H9 (cell line): ENCODE results near the gene SMPD2. TPM values are rescaled to one million over a fixed set of nuclear protein-coding genes. Genes with fewer than 3 reads are reported as not detected.

Experiments used
- DNase-seq: peaks from one replicate; pipeline ENCODE4 v3.0.0-alpha.2; 2017
- H2AFZ ChIP-seq: one replicate; pipeline ENCODE4 v1.6.1; 2013; ENCODE audit warnings: mild to moderate bottlenecking, low read length, control low read depth, moderate library complexity
- H2AK5ac ChIP-seq: 2 replicates; pipeline ENCODE4 v1.6.1; 2013; ENCODE audit warnings: low read length, control low read depth, mixed read lengths; ENCODE audit not compliant: insufficient read length
- H2BK120ac ChIP-seq: one replicate; pipeline ENCODE4 v1.6.1; 2013; ENCODE audit warnings: low read depth, mild to moderate bottlenecking, low read length, control low read depth, inconsistent platforms; ENCODE audit not compliant: poor library complexity, severe bottlenecking
- H2BK12ac ChIP-seq: 2 replicates; pipeline ENCODE4 v1.6.1; 2013; ENCODE audit warnings: low read length, control low read depth, mixed read lengths, low read depth; ENCODE audit not compliant: insufficient read length
- H2BK15ac ChIP-seq: 2 replicates; pipeline ENCODE4 v1.6.1; 2013; ENCODE audit warnings: low read depth, low read length, control low read depth
- H2BK20ac ChIP-seq: one replicate; pipeline ENCODE4 v1.6.1; 2013; ENCODE audit warnings: low read depth, mild to moderate bottlenecking, low read length, control low read depth, inconsistent platforms; ENCODE audit not compliant: poor library complexity, severe bottlenecking
- H2BK5ac ChIP-seq: 2 replicates; pipeline ENCODE4 v1.6.1; 2013; ENCODE audit warnings: low read length, control low read depth, mixed read lengths; ENCODE audit not compliant: insufficient read length
- H3K14ac ChIP-seq: 2 replicates; pipeline ENCODE4 v1.6.1; 2013; ENCODE audit warnings: low read length, control low read depth; ENCODE audit not compliant: insufficient read depth
- H3K18ac ChIP-seq: 2 replicates; pipeline ENCODE4 v1.6.1; 2013; ENCODE audit warnings: low read depth, mild to moderate bottlenecking, mixed read lengths, low read length, control low read depth; ENCODE audit not compliant: insufficient read length
- H3K23ac ChIP-seq: 2 replicates; pipeline ENCODE4 v1.6.1; 2013; ENCODE audit warnings: low read length, control low read depth, mixed read lengths, low read depth; ENCODE audit not compliant: insufficient read length
- H3K23me2 ChIP-seq: 2 replicates; pipeline ENCODE4 v1.6.1; 2013; ENCODE audit warnings: low read depth, mild to moderate bottlenecking, mixed read lengths, low read length, control low read depth; ENCODE audit not compliant: insufficient read length, poor library complexity, severe bottlenecking
- H3K27ac ChIP-seq: 2 replicates; pipeline ENCODE4 v1.5.1; 2013; ENCODE audit warnings: low read length, control low read depth, mixed read lengths, low read depth; ENCODE audit not compliant: insufficient read length
- H3K27me3 ChIP-seq: 2 replicates; pipeline ENCODE4 v1.6.1; 2013; ENCODE audit warnings: low read length, control low read depth, inconsistent platforms; ENCODE audit not compliant: insufficient read depth
- H3K4ac ChIP-seq: 2 replicates; pipeline ENCODE4 v1.6.1; 2013; ENCODE audit warnings: low read depth, mild to moderate bottlenecking, control low read depth, inconsistent platforms, low read length, moderate library complexity
- H3K4me1 ChIP-seq: 2 replicates; pipeline ENCODE4 v1.6.1; 2013; ENCODE audit warnings: low read length, control low read depth, inconsistent platforms; ENCODE audit not compliant: insufficient read depth
- H3K4me2 ChIP-seq: 2 replicates; pipeline ENCODE4 v1.6.1; 2013; ENCODE audit warnings: low read length, control low read depth, mixed read lengths; ENCODE audit not compliant: insufficient read length, insufficient read depth
- H3K56ac ChIP-seq: 2 replicates; pipeline ENCODE4 v1.6.1; 2013; ENCODE audit warnings: low read depth, mild to moderate bottlenecking, mixed read lengths, low read length, control low read depth; ENCODE audit not compliant: insufficient read length
- H3K79me1 ChIP-seq: 2 replicates; pipeline ENCODE4 v1.6.1; 2013; ENCODE audit warnings: low read depth, mild to moderate bottlenecking, moderate library complexity, low read length, control low read depth, inconsistent platforms; ENCODE audit not compliant: insufficient read depth, poor library complexity, severe bottlenecking
- H3K79me2 ChIP-seq: 2 replicates; pipeline ENCODE4 v1.6.1; 2013; ENCODE audit warnings: low read length, control low read depth, inconsistent platforms; ENCODE audit not compliant: insufficient read depth
- H3K9ac ChIP-seq: 2 replicates; pipeline ENCODE4 v1.6.1; 2013; ENCODE audit warnings: low read length, control low read depth, mixed read lengths; ENCODE audit not compliant: insufficient read length; ENCODE audit errors: extremely low read depth
- H3K9me3 ChIP-seq: one replicate; pipeline ENCODE4 v1.6.1; 2013; ENCODE audit warnings: low read depth, low read length, inconsistent platforms; ENCODE audit not compliant: control insufficient read depth
- H3T11ph ChIP-seq: one replicate; pipeline ENCODE4 v1.6.1; 2013; ENCODE audit warnings: mild to moderate bottlenecking, low read length, control low read depth, inconsistent platforms
- H4K20me1 ChIP-seq: one replicate; pipeline ENCODE4 v1.6.1; 2013; ENCODE audit not compliant: control insufficient read depth, insufficient read length, insufficient read depth
- H4K5ac ChIP-seq: 2 replicates; pipeline ENCODE4 v1.6.1; 2013; ENCODE audit warnings: low read depth, mild to moderate bottlenecking, mixed read lengths, low read length, control low read depth; ENCODE audit not compliant: insufficient read length
- H4K8ac ChIP-seq: replicated peaks from 2 replicates; pipeline ENCODE4 v1.6.1; 2013; ENCODE audit warnings: low read length, control low read depth, mixed read lengths, low read depth; ENCODE audit not compliant: insufficient read length
- H4K91ac ChIP-seq: 2 replicates; pipeline ENCODE4 v1.6.1; 2013; ENCODE audit warnings: low read depth, mild to moderate bottlenecking, moderate library complexity, mixed read lengths, low read length, control low read depth; ENCODE audit not compliant: insufficient read length
- H3K27ac Mint-ChIP-seq, 3 experiments: 2 replicates in 2 of 3; 3 replicates in 1 of 3; pipeline ENCODE4 v1.8.0; 2020 to 2021; ENCODE audit warnings: mixed read lengths in 3 of 3, mild to moderate bottlenecking in 1 of 3, moderate library complexity in 1 of 3
- H3K27me3 Mint-ChIP-seq: 2 replicates; pipeline ENCODE4 v1.8.0; 2021; ENCODE audit warnings: low read depth, mild to moderate bottlenecking, moderate library complexity, mixed read lengths
- H3K36me3 Mint-ChIP-seq, 3 experiments: 2 replicates in 2 of 3; 3 replicates in 1 of 3; pipeline ENCODE4 v1.8.0; 2020 to 2021; ENCODE audit warnings: low read depth in 3 of 3, mixed read lengths in 3 of 3; ENCODE audit not compliant: insufficient read depth in 1 of 3
- H3K4me1 Mint-ChIP-seq, 2 experiments: 2 replicates each; pipeline ENCODE4 v1.8.0; 2020; ENCODE audit warnings: mixed read lengths in 2 of 2
- H3K4me3 Mint-ChIP-seq, 2 experiments: 2 replicates in 1 of 2; 3 replicates in 1 of 2; pipeline ENCODE4 v1.8.0; 2020 to 2021; ENCODE audit warnings: mild to moderate bottlenecking in 2 of 2, mixed read lengths in 2 of 2, moderate library complexity in 1 of 2
- H3K9me3 Mint-ChIP-seq, 2 experiments: 2 replicates in 1 of 2; 3 replicates in 1 of 2; pipeline ENCODE4 v1.8.0; 2020; ENCODE audit warnings: mild to moderate bottlenecking in 2 of 2, mixed read lengths in 2 of 2, moderate library complexity in 1 of 2
- WGBS: extraction: QIAGEN DNeasy Blood & Tissue Kit; methylation state at CpG from one replicate; pipeline ENCODE4 v1.1.7; 2013; ENCODE audit warnings: missing lambda C conversion rate, low lambda C conversion rate, mixed read lengths; ENCODE audit not compliant: insufficient read length; ENCODE audit errors: extremely low coverage; 5-methylcytosine and 5-hydroxymethylcytosine counted together
- total RNA-seq: library from RNA; stranded (reverse); gene quantifications from 2 replicates; pipeline ENCODE4 v1.2.1, GENCODE V29; 2021
- TF ChIP-seq, protein P1 (sequence below): fragments of 200-600 bp; sonication (generic); conservative IDR thresholded peaks from 3 replicates; pipeline ENCODE4 v1.8.0; 2021; ENCODE audit warnings: antibody characterized with exemption, mild to moderate bottlenecking

Gene SMPD2
- total RNA-seq, 1 experiment from 2014 or later, result 13.0 TPM

- Histone ChIP-seq H3K18ac (no peak overlapping the region), H2BK20ac (no peak overlapping the region), H2BK120ac (no peak overlapping the region), H4K20me1 (no peaks in the 10 kb centered on the region), H2BK15ac (no peak overlapping the region), H3K56ac (no peak overlapping the region), H4K91ac (no peak overlapping the region), H4K8ac (no peak overlapping the region), H3K9me3 (no peaks in the 10 kb centered on the region), H3K14ac (no peak overlapping the region), H3K4me1 (peaks cover 6% of the 10 kb centered on the region; the same call in 1 of the 2 replicates), H3T11ph (no peak overlapping the region), H2AFZ (no peak overlapping the region), H3K79me1 (no peaks in the 10 kb centered on the region), H3K27ac (no peak overlapping the region), H3K79me2 (peaks cover 16% of the 10 kb centered on the region; the same call in 1 of the 2 replicates), H3K27me3 (no peaks in the 10 kb centered on the region), H3K9ac (no peak overlapping the region), H3K23ac (no peak overlapping the region), H2AK5ac (no peak overlapping the region), H4K5ac (no peak overlapping the region), H3K23me2 (no peaks in the 10 kb centered on the region), H3K4ac (no peak overlapping the region), H2BK12ac (no peak overlapping the region), H2BK5ac (no peak overlapping the region), H3K4me2 (no peak overlapping the region)
- TF ChIP-seq, protein P1, sequence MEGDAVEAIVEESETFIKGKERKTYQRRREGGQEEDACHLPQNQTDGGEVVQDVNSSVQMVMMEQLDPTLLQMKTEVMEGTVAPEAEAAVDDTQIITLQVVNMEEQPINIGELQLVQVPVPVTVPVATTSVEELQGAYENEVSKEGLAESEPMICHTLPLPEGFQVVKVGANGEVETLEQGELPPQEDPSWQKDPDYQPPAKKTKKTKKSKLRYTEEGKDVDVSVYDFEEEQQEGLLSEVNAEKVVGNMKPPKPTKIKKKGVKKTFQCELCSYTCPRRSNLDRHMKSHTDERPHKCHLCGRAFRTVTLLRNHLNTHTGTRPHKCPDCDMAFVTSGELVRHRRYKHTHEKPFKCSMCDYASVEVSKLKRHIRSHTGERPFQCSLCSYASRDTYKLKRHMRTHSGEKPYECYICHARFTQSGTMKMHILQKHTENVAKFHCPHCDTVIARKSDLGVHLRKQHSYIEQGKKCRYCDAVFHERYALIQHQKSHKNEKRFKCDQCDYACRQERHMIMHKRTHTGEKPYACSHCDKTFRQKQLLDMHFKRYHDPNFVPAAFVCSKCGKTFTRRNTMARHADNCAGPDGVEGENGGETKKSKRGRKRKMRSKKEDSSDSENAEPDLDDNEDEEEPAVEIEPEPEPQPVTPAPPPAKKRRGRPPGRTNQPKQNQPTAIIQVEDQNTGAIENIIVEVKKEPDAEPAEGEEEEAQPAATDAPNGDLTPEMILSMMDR, result no peak
- peaks cover 30 to 33% of the 10 kb centered on the region in 2 experiments for H3K4me1 Mint-ChIP-seq
- H3K4me3 Mint-ChIP-seq, result no peak overlapping the region
- DNase-seq, result no peak
- H3K27me3 Mint-ChIP-seq, result no peaks in the 10 kb centered on the region
- H3K36me3 Mint-ChIP-seq, result peaks cover 39 to 91% (median 87%) of the 10 kb centered on the region in 3 experiments
- H3K27ac Mint-ChIP-seq, result peak overlapping the region in 1 of 3 experiments; percentile 48; a peak in 1 of 7 replicates
- no CpG with 5 or more reads among the region's 2 CpGs for WGBS
- no peaks in the 10 kb centered on the region for H3K9me3 Mint-ChIP-seq
Observed at GRCh38 chr6:109475625-109476024, 35.1 kb downstream of the SMPD2 start.
